ENCODE results near the gene PDE4B. TPM values are rescaled to one million over a fixed set of nuclear protein-coding genes. Genes with fewer than 3 reads are reported as not detected.
A peak's percentile ranks its signal among the peaks of the same experiment; 100 is the strongest.
"Not testable (repeated sequence)": the region's sequence is repeated elsewhere in the genome, so short reads cannot be mapped to it uniquely, and the experiment has no call there.

Gene PDE4B
- total RNA-seq, 1 donor from 2014 or later: 1.2 TPM

DNA sequence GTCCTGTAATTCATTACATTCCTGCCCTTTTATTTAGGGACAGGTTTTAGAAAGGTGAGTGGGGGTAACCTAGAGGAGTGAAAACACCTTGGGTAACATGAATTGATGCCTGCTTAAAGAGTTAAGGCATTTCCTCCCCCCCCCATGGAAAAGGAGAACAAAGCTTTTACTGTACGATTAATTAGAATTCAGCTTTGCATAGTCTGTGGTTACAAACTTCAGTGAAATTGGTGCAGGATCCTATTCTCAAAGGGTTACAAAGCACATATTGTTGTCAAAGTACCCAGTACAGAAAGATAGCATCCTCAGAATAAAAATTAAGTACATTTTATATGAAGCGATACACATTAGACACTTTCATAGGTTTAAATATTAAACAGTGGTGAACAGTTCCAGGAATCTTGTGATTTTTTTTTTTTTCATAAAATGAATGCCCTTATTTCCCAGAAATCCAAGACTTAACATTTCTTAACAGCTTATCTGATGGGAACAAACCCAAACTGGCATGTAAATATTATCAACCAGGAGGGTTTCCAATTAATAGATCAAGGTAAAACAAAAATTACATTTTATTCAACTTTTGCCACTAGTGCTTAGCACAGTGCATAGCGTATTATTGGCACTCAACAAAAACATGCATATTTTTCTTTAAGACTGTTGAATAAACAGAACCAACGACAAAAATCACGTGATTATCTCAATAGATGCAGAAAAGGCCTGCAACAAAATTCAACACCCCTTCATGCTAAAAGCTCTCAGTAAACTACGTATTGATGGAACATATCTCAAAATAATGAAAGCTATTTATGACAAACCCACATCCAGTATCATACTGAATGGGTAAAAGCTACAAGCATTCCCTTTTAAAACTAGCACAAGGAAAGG is 172.7 kb downstream of the PDE4B start:
- no peaks in the 10 kb centered on the region for H3K36me3 ChIP-seq
- DNase-seq (ENCODE audit: low spot score): no peak
- H3K9me3 Mint-ChIP-seq: peaks cover 7% of the 10 kb centered on the region
- H3K27me3 Mint-ChIP-seq (ENCODE audit: insufficient read depth, low read depth): peaks cover 2% of the 10 kb centered on the region
- H2AFZ ChIP-seq (replicated peaks): no peak overlapping the region
- H3K4me3 ChIP-seq: no peak overlapping the region
- H3F3A ChIP-seq (ENCODE audit: low read depth): no peaks in the 10 kb centered on the region
- H3K4me3 Mint-ChIP-seq: no peak overlapping the region
- no peak for TF ChIP-seq CTCF (IDR thresholded peaks at IDR 0.05)
- no peak for TF ChIP-seq EZH2 (IDR thresholded peaks at IDR 0.05)
- no peak for TF ChIP-seq EZH2phosphoT487 (IDR thresholded peaks at IDR 0.05)
- no peaks in the 10 kb centered on the region for H3K79me2 ChIP-seq (ENCODE audit: low read depth)
- no peaks in the 10 kb centered on the region for H3K9me3 ChIP-seq (ENCODE audit: low read depth)
- H3K9ac ChIP-seq: no peak overlapping the region
- peaks cover 21% of the 10 kb centered on the region for H3K4me1 Mint-ChIP-seq
- no peaks in the 10 kb centered on the region for H3K36me3 Mint-ChIP-seq
- H3K27me3 ChIP-seq: no peaks in the 10 kb centered on the region
- no peaks in the 10 kb centered on the region for H4K20me1 ChIP-seq (ENCODE audit: low read depth)
- H3K27ac Mint-ChIP-seq: peak overlapping the region; percentile 52
- H3K4me1 ChIP-seq: no peaks in the 10 kb centered on the region
- H3K4me2 ChIP-seq: no peak overlapping the region
- H3K27ac ChIP-seq: no peak overlapping the region

DNA sequence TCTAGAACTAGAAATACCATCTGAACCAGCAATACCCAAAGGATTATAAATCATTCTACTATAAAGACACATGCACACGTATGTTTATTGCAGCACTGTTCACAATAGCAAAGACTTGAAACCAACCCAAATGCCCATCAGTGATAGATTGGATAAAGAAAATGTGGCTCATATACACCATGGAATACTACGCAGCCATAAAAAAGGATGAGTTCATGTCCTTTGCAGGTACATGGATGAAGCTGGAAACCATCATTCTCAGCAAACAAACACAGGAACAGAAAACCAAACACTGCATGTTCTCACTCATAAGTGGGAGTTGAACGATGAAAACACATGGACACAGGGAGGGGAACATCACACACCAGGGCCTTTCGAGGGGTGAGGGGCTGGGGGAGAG is 174.8 kb downstream of the PDE4B start:
- not testable (repeated sequence) for H3K27ac ChIP-seq; H3K36me3 Mint-ChIP-seq; H3K9me3 Mint-ChIP-seq; H3K79me2 ChIP-seq (ENCODE audit: low read depth); H3F3A ChIP-seq (ENCODE audit: low read depth); H3K4me2 ChIP-seq; H3K36me3 ChIP-seq; H3K27ac Mint-ChIP-seq; H3K9me3 ChIP-seq (ENCODE audit: low read depth); DNase-seq (ENCODE audit: low spot score); H3K27me3 ChIP-seq; H4K20me1 ChIP-seq (ENCODE audit: low read depth); H3K4me1 ChIP-seq; H3K4me3 Mint-ChIP-seq; H3K9ac ChIP-seq; H3K27me3 Mint-ChIP-seq (ENCODE audit: insufficient read depth, low read depth); H2AFZ ChIP-seq (replicated peaks); H3K4me3 ChIP-seq
- H3K4me1 Mint-ChIP-seq: peaks cover 14% of the 10 kb centered on the region

GRCh38 chr1:65971547-65971946 is 178.9 kb downstream of the PDE4B start:
- Histone ChIP-seq H3F3A (ENCODE audit: low read depth) (no peaks in the 10 kb centered on the region), H3K4me2 (no peak overlapping the region), H3K79me2 (ENCODE audit: low read depth) (no peaks in the 10 kb centered on the region), H3K9me3 (ENCODE audit: low read depth) (no peaks in the 10 kb centered on the region), H2AFZ (replicated peaks) (no peak overlapping the region), H4K20me1 (ENCODE audit: low read depth) (no peaks in the 10 kb centered on the region), H3K27me3 (no peaks in the 10 kb centered on the region), H3K9ac (no peak overlapping the region), H3K4me3 (no peak overlapping the region), H3K27ac (no peak overlapping the region), H3K4me1 (no peaks in the 10 kb centered on the region), H3K36me3 (no peaks in the 10 kb centered on the region)
- TF ChIP-seq EZH2phosphoT487 (IDR thresholded peaks at IDR 0.05) (no peak), CTCF (IDR thresholded peaks at IDR 0.05) (no peak), EZH2 (IDR thresholded peaks at IDR 0.05) (no peak)
- no peak overlapping the region for H3K27ac Mint-ChIP-seq
- H3K27me3 Mint-ChIP-seq (ENCODE audit: insufficient read depth, low read depth): peaks cover 3% of the 10 kb centered on the region
- no peak for DNase-seq (ENCODE audit: low spot score)
- H3K4me1 Mint-ChIP-seq: no peaks in the 10 kb centered on the region
- no peak overlapping the region for H3K4me3 Mint-ChIP-seq
- peaks cover 7% of the 10 kb centered on the region for H3K36me3 Mint-ChIP-seq
- H3K9me3 Mint-ChIP-seq: peaks cover 30% of the 10 kb centered on the region

DNA sequence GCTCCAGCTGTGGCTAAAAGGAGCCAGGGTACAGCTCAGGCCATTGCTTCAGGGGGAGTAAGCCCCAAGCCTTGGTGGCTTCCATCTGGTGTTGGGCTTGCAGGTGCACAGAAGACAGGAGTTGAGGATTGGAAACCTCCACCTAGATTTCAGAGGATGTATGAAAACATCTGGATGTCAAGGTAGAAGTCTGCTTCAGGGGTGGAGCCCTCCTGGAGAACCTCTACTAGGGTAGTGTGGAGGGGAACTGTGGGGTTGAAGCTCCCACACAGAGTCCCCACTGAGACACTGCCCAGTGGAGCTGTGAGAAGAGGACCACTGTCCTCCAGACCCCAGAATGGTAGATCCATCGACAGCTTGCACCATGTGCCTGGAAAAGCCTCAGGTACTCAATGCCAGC is 183.0 kb downstream of the PDE4B start:
- Histone ChIP-seq H2AFZ (replicated peaks) (no peak overlapping the region), H3K9ac (no peak overlapping the region), H3K36me3 (no peaks in the 10 kb centered on the region), H3K4me2 (no peak overlapping the region), H3K79me2 (ENCODE audit: low read depth) (no peaks in the 10 kb centered on the region), H3K4me3 (no peak overlapping the region), H4K20me1 (ENCODE audit: low read depth) (no peaks in the 10 kb centered on the region), H3K9me3 (ENCODE audit: low read depth) (no peaks in the 10 kb centered on the region), H3K27ac (no peak overlapping the region), H3K4me1 (no peaks in the 10 kb centered on the region), H3K27me3 (no peaks in the 10 kb centered on the region), H3F3A (ENCODE audit: low read depth) (no peaks in the 10 kb centered on the region)
- H3K27ac Mint-ChIP-seq: no peak overlapping the region
- TF ChIP-seq EZH2phosphoT487 (IDR thresholded peaks at IDR 0.05) (no peak), CTCF (IDR thresholded peaks at IDR 0.05) (no peak), EZH2 (IDR thresholded peaks at IDR 0.05) (no peak)
- H3K4me3 Mint-ChIP-seq: no peak overlapping the region
- no peak for DNase-seq (ENCODE audit: low spot score)
- peaks cover 4% of the 10 kb centered on the region for H3K27me3 Mint-ChIP-seq (ENCODE audit: insufficient read depth, low read depth)
- H3K36me3 Mint-ChIP-seq: peaks cover 9% of the 10 kb centered on the region
- H3K9me3 Mint-ChIP-seq: peaks cover 34% of the 10 kb centered on the region
- peaks cover 22% of the 10 kb centered on the region for H3K4me1 Mint-ChIP-seq
